GM19468 (cell line): ENCODE data around the gene RALGAPA1.
"Not testable (repeated sequence)": the region's sequence is repeated elsewhere in the genome, so short reads cannot be mapped to it uniquely, and the experiment has no call there.

ENCODE experiments used
- ATAC-seq: cut with Tn5 transposase; IDR thresholded peaks from one replicate; pipeline ENCODE4 v1.9.1; 2021; ENCODE audit warnings: mild to moderate bottlenecking, moderate library complexity, moderate number of reproducible peaks; ENCODE audit not compliant: unreplicated experiment; ENCODE audit errors: extremely low read depth

Gene RALGAPA1

GRCh38 chr14:35637269-35637668 is 171.8 kb downstream of the RALGAPA1 start:
- ATAC-seq = no peak

- no peak for ATAC-seq
Measured at GRCh38 chr14:35632676-35633075, 176.4 kb downstream of the RALGAPA1 start.

DNA sequence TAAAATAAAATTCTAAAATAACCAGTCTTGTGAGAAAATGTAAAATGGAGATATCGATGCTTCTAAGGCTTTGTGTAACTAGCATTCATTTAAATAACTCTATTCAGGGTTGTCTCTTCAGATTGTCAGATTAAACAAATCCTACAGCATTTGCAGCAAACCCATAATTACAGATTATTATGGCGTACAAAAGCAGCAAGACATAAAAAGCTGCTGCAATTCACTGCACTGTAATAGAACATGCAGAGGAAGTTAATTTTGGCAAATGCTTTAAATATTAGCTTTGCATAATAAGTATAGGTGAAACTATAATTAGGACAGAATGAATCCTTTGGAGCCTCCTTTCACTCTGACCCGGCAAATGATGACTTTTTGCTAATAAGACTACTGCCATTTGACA is 176.8 kb downstream of the RALGAPA1 start:
- no peak for ATAC-seq

DNA sequence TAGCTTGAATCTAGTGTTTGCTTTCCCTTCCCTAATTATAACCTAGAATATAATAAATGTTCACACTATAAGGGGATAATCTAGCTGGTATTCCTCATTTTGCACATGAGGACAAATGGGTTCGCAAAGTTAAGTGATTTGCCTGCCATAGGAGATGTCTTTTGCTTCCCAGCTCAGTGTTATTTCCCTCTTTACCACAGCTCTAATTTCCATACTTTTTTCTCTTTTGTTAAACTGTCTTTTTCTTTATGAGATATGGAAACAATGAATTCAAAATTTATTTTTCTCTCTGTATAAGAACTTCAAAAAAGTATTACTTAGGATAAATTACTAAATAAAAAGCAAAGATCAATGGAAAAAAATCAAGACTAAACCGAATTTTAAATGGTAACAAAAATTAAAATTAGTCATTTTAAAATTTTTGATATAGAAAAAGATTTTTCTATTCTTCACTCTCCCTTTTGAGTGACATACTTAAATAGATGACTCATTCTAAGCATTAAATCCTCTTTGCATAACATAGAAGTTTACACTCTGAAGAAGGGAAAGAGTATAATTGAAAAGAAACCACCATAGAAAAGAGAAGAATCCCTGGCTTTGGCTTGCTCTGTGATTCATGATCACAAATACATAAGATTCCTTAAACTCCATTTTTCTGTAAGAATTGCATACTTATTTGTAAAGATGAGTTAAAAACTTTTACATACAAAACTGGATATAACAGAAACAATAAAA is 177.9 kb downstream of the RALGAPA1 start:
- ATAC-seq = no peak

GRCh38 chr14:35628989-35629388 is 180.1 kb downstream of the RALGAPA1 start:
- no peak for ATAC-seq

DNA sequence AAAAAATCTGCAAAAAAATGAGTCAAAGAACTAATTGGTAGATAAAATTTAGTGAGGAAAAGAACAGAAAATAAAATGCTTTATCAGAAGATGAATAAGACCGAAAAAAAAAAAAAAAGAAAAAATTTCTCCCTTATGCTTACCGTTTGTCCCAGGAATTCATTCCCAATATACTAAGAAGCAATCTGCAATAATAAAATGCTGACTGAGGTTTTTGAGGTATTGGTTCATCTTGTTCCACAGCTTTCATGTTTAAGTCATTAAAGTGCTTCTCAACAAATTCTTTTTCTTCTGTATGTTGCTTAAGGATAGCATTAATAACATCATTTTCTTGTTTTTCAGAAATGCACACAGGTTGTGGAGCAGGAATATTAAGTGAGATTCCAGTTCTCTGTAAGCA is 182.1 kb downstream of the RALGAPA1 start:
- ATAC-seq = not testable (repeated sequence)

GRCh38 chr14:35621996-35622395 is 187.1 kb downstream of the RALGAPA1 start:
- ATAC-seq = not testable (repeated sequence)

- ATAC-seq = not testable (repeated sequence)
Measured at GRCh38 chr14:35619998-35620397, 189.1 kb downstream of the RALGAPA1 start.

GRCh38 chr14:35619461-35619860 is 189.6 kb downstream of the RALGAPA1 start:
- not testable (repeated sequence) for ATAC-seq

DNA sequence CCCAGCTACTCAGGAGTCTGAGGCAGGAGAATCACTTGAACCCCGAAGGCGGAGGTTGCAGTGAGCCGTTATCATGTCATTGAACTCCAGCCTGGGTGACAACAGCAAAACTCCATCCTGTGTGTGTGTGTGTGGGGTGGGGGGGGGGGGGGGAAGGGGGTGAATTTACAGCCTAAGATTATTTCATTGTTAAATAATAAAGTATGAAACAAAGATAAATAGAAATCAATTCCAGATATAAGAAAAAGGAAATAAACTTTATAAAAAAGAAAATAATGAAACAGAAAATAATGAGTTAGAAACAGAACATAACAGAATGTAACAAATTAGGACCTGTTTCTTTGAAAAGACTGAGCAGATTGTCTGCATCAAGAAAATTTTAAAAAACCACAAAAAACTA is 191.6 kb downstream of the RALGAPA1 start:
- no peak for ATAC-seq

DNA sequence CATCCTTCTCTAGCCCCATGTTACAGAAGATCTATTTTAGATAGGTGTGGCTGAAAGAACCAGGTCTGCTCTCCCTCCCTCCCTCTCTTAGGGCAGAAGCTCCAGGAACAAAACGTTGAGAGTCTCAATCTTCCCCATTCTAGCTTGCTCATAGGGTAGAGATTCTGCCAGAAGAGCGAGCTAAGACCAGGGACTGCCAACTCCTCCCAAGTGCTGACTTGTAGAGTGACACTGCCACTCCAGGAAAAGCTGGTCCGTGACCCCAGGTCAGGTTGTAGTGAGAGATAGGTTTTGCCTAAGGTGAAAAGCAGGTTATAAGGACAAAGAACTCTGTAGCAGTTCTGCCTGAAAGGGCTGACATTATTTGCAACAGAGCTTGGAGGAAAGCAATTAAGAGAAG is 201.7 kb downstream of the RALGAPA1 start:
- no peak for ATAC-seq

- no peak for ATAC-seq
Measured at GRCh38 chr14:35600253-35600652, 208.8 kb downstream of the RALGAPA1 start.

DNA sequence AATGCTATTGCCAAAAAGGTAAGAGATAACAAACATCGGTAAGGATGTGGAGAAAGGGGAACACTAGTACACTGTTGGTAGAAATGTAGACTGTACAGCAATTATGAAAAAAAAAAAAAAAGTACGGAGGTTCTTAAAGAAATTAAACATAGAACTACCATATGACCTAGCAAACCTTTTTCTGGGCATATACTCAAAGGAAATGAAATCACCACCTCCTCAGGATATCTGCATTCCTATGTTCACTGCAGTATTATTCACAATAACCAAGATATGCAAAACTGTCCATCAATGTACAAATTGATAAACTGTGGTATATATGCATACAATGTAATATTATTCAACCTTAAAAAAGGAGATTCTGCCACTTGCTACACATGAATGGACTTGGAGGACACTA is 214.5 kb downstream of the RALGAPA1 start:
- no peak for ATAC-seq

DNA sequence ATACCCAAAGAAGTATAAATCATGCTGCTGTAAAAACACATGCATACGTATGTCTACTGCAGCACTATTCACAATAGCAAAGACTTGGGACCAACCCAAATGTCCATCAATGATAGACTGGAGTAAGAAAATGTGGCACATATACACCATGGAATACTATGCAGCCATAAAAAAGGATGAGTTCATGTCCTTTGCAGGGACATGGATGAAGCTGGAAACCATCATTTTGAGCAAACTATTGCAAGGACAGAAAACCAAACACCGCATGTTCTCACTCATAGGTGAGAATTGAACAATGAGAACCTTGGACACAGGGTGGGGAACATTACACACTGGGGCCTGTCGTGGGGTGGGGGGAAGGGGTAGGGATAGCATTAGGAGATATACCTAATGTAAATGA is 221.7 kb downstream of the RALGAPA1 start:
- not testable (repeated sequence) for ATAC-seq

DNA sequence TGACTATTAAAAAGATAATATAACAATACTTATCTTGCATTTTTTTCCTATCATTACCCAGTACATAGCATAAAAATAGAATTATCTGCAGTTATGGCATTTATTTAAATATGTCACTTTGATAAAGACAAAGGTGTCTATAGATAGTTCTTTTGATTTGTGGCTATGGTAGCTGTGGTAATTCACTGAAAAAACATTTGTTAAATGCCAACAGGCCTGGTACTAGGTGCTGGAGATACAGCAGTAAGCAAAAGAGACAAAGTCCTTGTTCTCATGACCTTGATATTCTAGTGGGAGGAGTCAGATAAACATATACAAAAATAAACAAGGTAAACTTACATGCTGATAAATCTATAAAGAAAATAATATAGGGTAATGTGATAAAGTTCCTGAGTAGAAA is 230.5 kb downstream of the RALGAPA1 start:
- no peak for ATAC-seq

DNA sequence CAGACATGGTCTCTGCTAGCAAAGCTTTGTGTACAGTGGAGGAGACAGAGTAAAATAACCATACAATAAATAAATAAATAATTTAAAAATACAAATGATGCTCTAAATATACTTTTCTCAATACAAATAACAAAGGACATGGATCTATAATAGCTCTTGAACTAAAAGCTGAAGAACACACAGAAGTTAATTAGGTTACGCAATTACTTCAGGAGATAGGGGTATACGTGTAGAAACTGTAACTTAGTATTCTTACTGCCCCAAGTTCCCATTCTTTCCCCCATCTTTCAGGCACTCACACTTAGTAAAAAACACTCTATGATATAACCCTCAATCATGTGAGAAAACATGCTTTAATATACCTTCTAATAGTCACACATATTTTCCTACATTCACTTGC is 231.0 kb downstream of the RALGAPA1 start:
- no peak for ATAC-seq

DNA sequence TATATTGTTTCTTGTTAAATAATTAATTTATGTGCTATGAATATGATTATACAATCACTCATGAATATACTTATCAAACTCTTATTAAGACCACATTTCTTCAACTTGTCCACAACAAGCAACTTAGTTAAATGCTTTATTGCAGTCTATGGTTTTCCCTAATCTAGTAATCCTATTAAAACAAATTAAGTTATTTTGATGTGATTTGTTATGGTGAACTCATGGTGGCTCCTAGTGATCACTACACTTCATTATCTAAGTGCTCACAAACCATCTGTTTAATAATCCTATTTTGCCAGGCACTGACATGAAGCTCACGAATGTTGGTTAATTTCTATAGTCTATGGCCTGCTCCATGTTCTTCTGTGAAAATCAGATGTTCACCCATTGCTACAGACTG is 232.2 kb downstream of the RALGAPA1 start:
- no peak for ATAC-seq

- no peak for ATAC-seq
Measured at GRCh38 chr14:35576260-35576659, 232.8 kb downstream of the RALGAPA1 start.

DNA sequence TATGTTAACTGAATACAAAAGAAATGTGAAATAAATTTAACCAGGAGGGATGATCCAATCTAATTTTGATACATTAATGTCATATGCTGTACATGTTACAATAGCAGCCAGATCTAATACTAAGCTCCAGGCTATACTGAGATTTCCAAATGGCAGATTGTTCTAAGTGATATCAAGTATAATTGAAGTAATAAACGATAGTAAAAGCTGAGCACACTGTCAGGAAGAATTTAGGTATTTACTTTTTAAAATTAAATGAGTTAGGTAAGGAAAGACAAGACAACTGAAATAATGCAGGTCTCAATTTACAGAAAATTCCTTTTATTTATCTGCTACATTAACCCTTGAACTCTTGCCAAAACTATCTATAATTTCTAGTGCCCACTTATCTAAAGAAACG is 235.2 kb downstream of the RALGAPA1 start:
- ATAC-seq = no peak

GRCh38 chr14:35571598-35571997 is 237.5 kb downstream of the RALGAPA1 start:
- ATAC-seq = no peak

DNA sequence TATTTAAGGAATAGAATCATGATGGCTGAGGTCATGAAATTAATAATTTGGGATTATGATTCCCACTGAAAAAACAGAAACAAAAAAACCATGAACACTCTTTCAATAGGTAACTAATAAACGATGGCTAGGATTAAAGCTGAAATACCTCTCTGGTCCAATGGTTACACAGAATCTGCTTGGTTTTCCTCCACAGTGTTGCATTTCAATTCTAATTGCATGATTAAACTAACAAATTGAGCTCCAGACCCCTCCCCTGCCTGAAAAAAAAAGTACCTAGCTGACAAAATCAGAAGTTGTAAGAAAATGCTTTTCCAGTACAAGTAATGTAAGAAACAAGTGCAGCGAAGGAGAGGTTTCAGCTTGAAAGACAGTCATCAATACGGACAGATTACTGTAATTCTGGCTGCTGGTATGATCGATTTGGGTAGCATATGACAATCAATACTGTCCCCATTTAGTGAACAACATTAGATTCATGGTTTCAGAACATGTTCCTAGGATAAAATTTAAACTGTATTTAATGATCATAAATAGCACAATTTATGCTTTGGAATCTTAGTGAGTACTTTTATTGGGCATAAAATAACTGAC is 243.1 kb downstream of the RALGAPA1 start:
- ATAC-seq = no peak

DNA sequence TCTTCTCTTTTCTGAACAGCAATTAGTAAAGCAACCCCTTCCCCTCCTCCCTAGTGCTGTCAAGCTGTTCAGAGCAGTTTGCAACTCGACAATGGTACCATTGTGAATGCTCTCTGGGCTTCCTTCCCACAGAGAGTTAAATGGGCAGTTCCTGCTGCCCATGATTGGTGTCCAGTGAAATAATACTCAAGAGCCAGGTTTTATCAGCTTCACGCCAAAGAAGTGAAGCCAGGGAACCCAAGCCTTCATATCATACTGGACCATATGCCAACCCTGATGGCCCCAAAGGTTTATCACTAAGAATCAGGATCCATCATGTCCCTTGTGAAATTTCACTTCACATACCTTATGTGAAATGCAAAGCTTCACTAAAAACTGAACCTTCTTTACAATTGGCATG is 250.4 kb downstream of the RALGAPA1 start:
- ATAC-seq = no peak
